LNCaP clone FGC (cell line): Measurements from ENCODE around the gene CFAP97D2.
"Not testable (repeated sequence)": the region's sequence is repeated elsewhere in the genome, so short reads cannot be mapped to it uniquely, and the experiment has no call there.

Experiments
- DNase-seq: peaks from one replicate; pipeline ENCODE4 v3.0.0-alpha.2; 2011; ENCODE audit warnings: low read depth
- H3K4me3 ChIP-seq: 2 replicates; pipeline ENCODE4 v1.5.1; 2011; ENCODE audit warnings: mild to moderate bottlenecking, low read depth, low read length, control low read depth
- CTCF ChIP-seq: IDR thresholded peaks from 2 replicates; pipeline ENCODE4 v1.5.1; 2012; ENCODE audit warnings: mild to moderate bottlenecking; ENCODE audit not compliant: control insufficient read depth, insufficient read depth; ENCODE audit errors: extremely low read depth

The CFAP97D2 gene

GRCh38 chr13:114198556-114198955 is 19.5 kb downstream of the CFAP97D2 start:
- no peak for DNase-seq
- H3K4me3 ChIP-seq: no peak overlapping the region
- TF ChIP-seq CTCF: no peak

GRCh38 chr13:114199526-114199925 is 20.5 kb downstream of the CFAP97D2 start:
- H3K4me3 ChIP-seq, DNase-seq: not testable (repeated sequence)

GRCh38 chr13:114199954-114200353 is 20.9 kb downstream of the CFAP97D2 start:
- no peak overlapping the region for H3K4me3 ChIP-seq
- no peak for TF ChIP-seq CTCF
- DNase-seq: no peak

GRCh38 chr13:114200399-114200911 is 21.4 kb downstream of the CFAP97D2 start:
- no peak overlapping the region for H3K4me3 ChIP-seq
- no peak for DNase-seq
- TF ChIP-seq CTCF: no peak

DNA sequence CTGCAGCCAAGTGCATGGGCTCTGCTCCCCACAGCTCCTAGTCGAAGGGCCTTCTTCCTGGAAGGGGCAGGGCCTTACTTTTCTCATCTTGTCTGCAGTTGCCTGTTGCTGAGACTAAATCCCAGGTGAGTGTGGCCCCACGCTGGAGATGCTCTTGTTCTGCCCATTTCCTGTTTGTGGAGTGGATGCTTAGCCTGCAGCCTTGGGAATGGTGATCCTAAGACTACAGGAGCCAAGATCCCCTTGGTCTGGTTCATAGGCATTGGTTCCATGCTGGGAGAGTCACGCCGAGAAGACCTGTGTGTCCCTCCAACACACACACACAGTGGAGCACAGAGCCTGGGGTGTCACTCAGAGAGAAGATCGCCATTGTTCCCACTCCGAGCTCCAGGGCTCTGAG is 23.5 kb downstream of the CFAP97D2 start:
- DNase-seq: no peak
- no peak for TF ChIP-seq CTCF
- H3K4me3 ChIP-seq: no peak overlapping the region

- H3K4me3 ChIP-seq: no peak overlapping the region
- no peak for TF ChIP-seq CTCF
- no peak for DNase-seq
Measured at GRCh38 chr13:114203536-114203935, 24.5 kb downstream of the CFAP97D2 start.

DNA sequence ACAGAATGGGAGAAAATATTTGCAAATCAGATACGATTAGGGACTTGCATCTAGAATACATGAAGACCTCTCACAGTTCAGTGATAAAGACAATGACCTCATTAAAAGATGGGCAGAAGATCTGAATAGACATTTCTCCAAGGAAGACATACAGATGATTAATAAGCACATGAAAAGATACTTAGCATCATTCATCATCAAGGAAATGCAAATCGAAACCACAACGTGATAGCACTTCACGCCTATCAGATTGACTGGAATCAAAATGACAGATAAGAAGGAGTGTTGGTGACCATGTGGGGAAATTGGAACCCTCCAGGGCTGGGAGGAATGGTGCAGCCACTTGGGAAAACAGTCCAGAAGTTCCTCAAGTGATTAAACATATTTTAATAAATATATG is 25.8 kb downstream of the CFAP97D2 start:
- TF ChIP-seq CTCF: no peak
- DNase-seq: no peak
- H3K4me3 ChIP-seq: no peak overlapping the region
